Large intestine (tissue), 3 donors: ENCODE data around the gene PLCB2. TPM values are rescaled to one million over a fixed set of nuclear protein-coding genes. Genes with fewer than 3 reads are reported as not detected.

ENCODE experiments used
- DNase-seq, 2 donors: peaks; one replicate each; pipeline versions ENCODE4 v3.0.0 to v3.0.0-alpha.2; 2013
- H3K27ac ChIP-seq: one replicate; pipeline ENCODE4 v1.5.1; 2013; ENCODE audit warnings: low read length
- H3K27me3 ChIP-seq: 2 replicates; pipeline ENCODE4 v1.6.1; 2013; ENCODE audit warnings: low read length; ENCODE audit not compliant: control insufficient read depth, insufficient read depth
- H3K36me3 ChIP-seq: 2 replicates; pipeline ENCODE4 v1.6.1; 2013; ENCODE audit warnings: low read length; ENCODE audit not compliant: control insufficient read depth, insufficient read depth
- H3K4me1 ChIP-seq: one replicate; pipeline ENCODE4 v1.6.1; 2013; ENCODE audit warnings: low read length; ENCODE audit not compliant: control insufficient read depth, insufficient read depth
- H3K4me3 ChIP-seq: one replicate; pipeline ENCODE4 v1.5.1; 2013; ENCODE audit warnings: low read length
- H3K9me3 ChIP-seq: one replicate; pipeline ENCODE4 v1.6.1; 2013; ENCODE audit warnings: mild to moderate bottlenecking, low read depth, low read length, moderate library complexity; ENCODE audit not compliant: control insufficient read depth
- WGBS: methylation state at CpG from one replicate; pipeline ENCODE4 v1.1.5; 2013; ENCODE audit warnings: low lambda C conversion rate; ENCODE audit not compliant: insufficient coverage; 5-methylcytosine and 5-hydroxymethylcytosine counted together
- polyA plus RNA-seq: library from polyadenylated mRNA; unstranded; fragments of 120-200 nt; gene quantifications from one replicate; pipeline ENCODE4 v1.2.1, GENCODE V29; 2013

Gene PLCB2
- polyA plus RNA-seq, 1 donor = 11.7 TPM

- Histone ChIP-seq H3K4me1 (peaks cover 8% of the 10 kb centered on the region), H3K27me3 (peaks cover 36% of the 10 kb centered on the region), H3K9me3 (no peaks in the 10 kb centered on the region), H3K4me3 (no peak overlapping the region), H3K27ac (no peak overlapping the region), H3K36me3 (no peaks in the 10 kb centered on the region)
- no peak for DNase-seq
Measured at GRCh38 chr15:40293006-40293405, 14.7 kb downstream of the PLCB2 start.

GRCh38 chr15:40292246-40292645 is 15.5 kb downstream of the PLCB2 start:
- DNase-seq = no peak
- Histone ChIP-seq H3K4me3 (no peak overlapping the region), H3K36me3 (no peaks in the 10 kb centered on the region), H3K27me3 (peaks cover 38% of the 10 kb centered on the region), H3K4me1 (peaks cover 8% of the 10 kb centered on the region), H3K27ac (no peak overlapping the region), H3K9me3 (no peaks in the 10 kb centered on the region)
- no CpG with 5 or more reads among the region's 3 CpGs for WGBS

GRCh38 chr15:40290918-40291574 is 16.7 kb downstream of the PLCB2 start:
- Histone ChIP-seq H3K9me3 (no peaks in the 10 kb centered on the region), H3K27ac (no peak overlapping the region), H3K4me1 (peaks cover 3% of the 10 kb centered on the region), H3K36me3 (no peaks in the 10 kb centered on the region), H3K27me3 (peaks cover 45% of the 10 kb centered on the region), H3K4me3 (no peak overlapping the region)
- WGBS = no CpG with 5 or more reads among the region's 68 CpGs
- DNase-seq = peak; percentile 56 to 80

GRCh38 chr15:40290545-40290917 is 17.2 kb downstream of the PLCB2 start:
- H3K4me1 ChIP-seq = peaks cover 3% of the 10 kb centered on the region
- no peaks in the 10 kb centered on the region for H3K9me3 ChIP-seq
- no peak for DNase-seq
- no peaks in the 10 kb centered on the region for H3K36me3 ChIP-seq
- H3K27ac ChIP-seq = no peak overlapping the region
- peaks cover 50% of the 10 kb centered on the region for H3K27me3 ChIP-seq
- WGBS = no CpG with 5 or more reads among the region's 12 CpGs
- H3K4me3 ChIP-seq = no peak overlapping the region

GRCh38 chr15:40289140-40289775 is 18.5 kb downstream of the PLCB2 start:
- H3K9me3 ChIP-seq = no peaks in the 10 kb centered on the region
- DNase-seq = no peak
- H3K36me3 ChIP-seq = no peaks in the 10 kb centered on the region
- H3K27ac ChIP-seq = no peak overlapping the region
- H3K27me3 ChIP-seq = peaks cover 61% of the 10 kb centered on the region
- no peak overlapping the region for H3K4me3 ChIP-seq
- no CpG with 5 or more reads among the region's 6 CpGs for WGBS
- peaks cover 3% of the 10 kb centered on the region for H3K4me1 ChIP-seq

- no peak overlapping the region for H3K4me3 ChIP-seq
- no CpG with 5 or more reads among the region's 4 CpGs for WGBS
- H3K4me1 ChIP-seq = peaks cover 15% of the 10 kb centered on the region
- peaks cover 66% of the 10 kb centered on the region for H3K27me3 ChIP-seq
- no peak for DNase-seq
- H3K9me3 ChIP-seq = peaks cover 6% of the 10 kb centered on the region
- no peaks in the 10 kb centered on the region for H3K36me3 ChIP-seq
- H3K27ac ChIP-seq = no peak overlapping the region
Measured at GRCh38 chr15:40287968-40288367, 19.8 kb downstream of the PLCB2 start.

- WGBS = 80% methylated on average over 1 of the region's 3 CpGs
- no peak overlapping the region for H3K27ac ChIP-seq
- H3K27me3 ChIP-seq = peaks cover 66% of the 10 kb centered on the region
Measured at GRCh38 chr15:40287505-40287904, 20.2 kb downstream of the PLCB2 start.

GRCh38 chr15:40286794-40287193 is 20.9 kb downstream of the PLCB2 start:
- Histone ChIP-seq H3K36me3 (no peaks in the 10 kb centered on the region), H3K27me3 (peaks cover 65% of the 10 kb centered on the region), H3K9me3 (peaks cover 7% of the 10 kb centered on the region), H3K4me3 (no peak overlapping the region), H3K4me1 (peaks cover 15% of the 10 kb centered on the region), H3K27ac (no peak overlapping the region)
- no CpG with 5 or more reads among the region's 7 CpGs for WGBS
- DNase-seq = no peak

More at GRCh38 chr15:40287505-40287904, 20.2 kb downstream of the PLCB2 start:
- Histone ChIP-seq H3K36me3 (no peaks in the 10 kb centered on the region), H3K4me1 (peaks cover 15% of the 10 kb centered on the region), H3K4me3 (no peak overlapping the region), H3K9me3 (peaks cover 7% of the 10 kb centered on the region)
- DNase-seq = no peak

- H3K4me3 ChIP-seq = no peak overlapping the region
- no peak for DNase-seq
- peaks cover 66% of the 10 kb centered on the region for H3K27me3 ChIP-seq
- no peaks in the 10 kb centered on the region for H3K36me3 ChIP-seq
- H3K27ac ChIP-seq = no peak overlapping the region
- peaks cover 12% of the 10 kb centered on the region for H3K9me3 ChIP-seq
- no CpG with 5 or more reads among the region's 7 CpGs for WGBS
- peaks cover 19% of the 10 kb centered on the region for H3K4me1 ChIP-seq
Measured at GRCh38 chr15:40286061-40286532, 21.6 kb downstream of the PLCB2 start.

- no peak for DNase-seq
- peaks cover 12% of the 10 kb centered on the region for H3K9me3 ChIP-seq
- H3K36me3 ChIP-seq = no peaks in the 10 kb centered on the region
- H3K27ac ChIP-seq = no peak overlapping the region
- no CpG with 5 or more reads among the region's 1 CpG for WGBS
- no peak overlapping the region for H3K4me3 ChIP-seq
- peaks cover 19% of the 10 kb centered on the region for H3K4me1 ChIP-seq
- peaks cover 70% of the 10 kb centered on the region for H3K27me3 ChIP-seq
Measured at GRCh38 chr15:40285554-40286011, 22.2 kb downstream of the PLCB2 start.
